CD4-positive, alpha-beta T cell (primary cell): ENCODE measurements around the gene ABHD5. TPM values are rescaled to one million over a fixed set of nuclear protein-coding genes. Genes with fewer than 3 reads are reported as not detected.
"Not testable (repeated sequence)": the region's sequence is repeated elsewhere in the genome, so short reads cannot be mapped to it uniquely, and the experiment has no call there.

ENCODE experiments used
- ATAC-seq: fragments of 200-7000 bp; cut with Tn5 transposase; one replicate; pipeline ENCODE4 v1.10.0; 2022; ENCODE audit warnings: mild to moderate bottlenecking; ENCODE audit not compliant: poor library complexity
- CTCF ChIA-PET: fragments of 350-600 bp; sonication (Branson Sonifier 250); formaldehyde crosslinking; loops from one replicate; lab custom pipeline; 2021; ENCODE audit warnings: antibody characterized with exemption, inconsistent platforms; lab: Charles Lee
- POLR2A ChIA-PET: fragments of 350-600 bp; sonication (Branson Sonifier 250); formaldehyde crosslinking; loops from one replicate; lab custom pipeline; 2021; ENCODE audit warnings: antibody characterized with exemption, inconsistent platforms; lab: Charles Lee
- DNase-seq, 14 experiments: peaks; one replicate each; pipeline ENCODE4 v3.0.0-alpha.2; 2013 to 2020; ENCODE audit warnings: mixed read lengths in 2 of 14
- H3K27ac ChIP-seq, 2 donors: one replicate each; pipeline versions ENCODE4 v1.5.1 to v1.7.0; 2013; ENCODE audit warnings: low read length in 2 of 2, low read depth in 1 of 2, mild to moderate bottlenecking in 1 of 2
- H3K27me3 ChIP-seq, 2 experiments: 1 replicate in 1 of 2; 2 replicates in 1 of 2; pipeline versions ENCODE4 v1.6.1 to v1.7.0; 2013; ENCODE audit warnings: low read length in 2 of 2, control low read depth in 1 of 2, mild to moderate bottlenecking in 1 of 2, moderate library complexity in 1 of 2; ENCODE audit not compliant: insufficient read depth in 2 of 2, control insufficient read depth in 1 of 2
- H3K36me3 ChIP-seq: one replicate; pipeline ENCODE4 v1.6.1; 2013; ENCODE audit warnings: low read length, control low read depth; ENCODE audit not compliant: insufficient read depth
- H3K4me1 ChIP-seq: one replicate; pipeline ENCODE4 v1.6.1; 2013; ENCODE audit warnings: low read length, control low read depth; ENCODE audit not compliant: insufficient read depth
- H3K4me3 ChIP-seq: one replicate; pipeline ENCODE4 v1.5.1; 2013; ENCODE audit warnings: mild to moderate bottlenecking, low read length, moderate library complexity
- H3K9me3 ChIP-seq, 2 experiments: 1 replicate in 1 of 2; 2 replicates in 1 of 2; pipeline versions ENCODE4 v1.6.1 to v1.7.0; 2013; ENCODE audit warnings: low read length in 2 of 2, mild to moderate bottlenecking in 2 of 2, control low read depth in 1 of 2, moderate library complexity in 1 of 2; ENCODE audit not compliant: control insufficient read depth in 1 of 2, insufficient read depth in 1 of 2
- H3K27ac Mint-ChIP-seq: one replicate; pipeline ENCODE4 v1.8.0; 2020; ENCODE audit warnings: mixed read lengths
- H3K27me3 Mint-ChIP-seq: one replicate; pipeline ENCODE4 v1.8.0; 2021; ENCODE audit warnings: mixed read lengths
- H3K36me3 Mint-ChIP-seq: one replicate; pipeline ENCODE4 v1.8.0; 2021; ENCODE audit warnings: low read depth, mixed read lengths
- H3K4me1 Mint-ChIP-seq: one replicate; pipeline ENCODE4 v1.8.0; 2021; ENCODE audit warnings: low read depth, mixed read lengths
- H3K4me3 Mint-ChIP-seq: one replicate; pipeline ENCODE4 v1.8.0; 2020; ENCODE audit warnings: mild to moderate bottlenecking, mixed read lengths
- H3K9me3 Mint-ChIP-seq: one replicate; pipeline ENCODE4 v1.8.0; 2020; ENCODE audit warnings: mixed read lengths
- intact Hi-C, 2 experiments: fragments of 100-400 bp; cut with DNase I in 1 of 2; cut with micrococcal nuclease in 1 of 2; formaldehyde crosslinking; loops; one replicate each; pipeline versions ENCODE4 v1.15.1 to v1.9.0; 2023 to 2025; cut with DNase I, micrococcal nuclease
- total RNA-seq, 174 experiments: library from RNA in 2 of 174; stranded (reverse) in 2 of 174; gene quantifications; one replicate each; pipeline ENCODE4 v1.2.3 and lab custom pipeline; 2021 to 2026
- TF ChIP-seq, protein P1 (sequence below): fragments of 200-600 bp; IDR thresholded peaks from one replicate; pipeline ENCODE4 v1.8.0; 2022; ENCODE audit warnings: antibody characterized with exemption, mild to moderate bottlenecking

Gene ABHD5
- total RNA-seq, 2 experiments from 2014 or later: 6.4 to 9.3 TPM

DNA sequence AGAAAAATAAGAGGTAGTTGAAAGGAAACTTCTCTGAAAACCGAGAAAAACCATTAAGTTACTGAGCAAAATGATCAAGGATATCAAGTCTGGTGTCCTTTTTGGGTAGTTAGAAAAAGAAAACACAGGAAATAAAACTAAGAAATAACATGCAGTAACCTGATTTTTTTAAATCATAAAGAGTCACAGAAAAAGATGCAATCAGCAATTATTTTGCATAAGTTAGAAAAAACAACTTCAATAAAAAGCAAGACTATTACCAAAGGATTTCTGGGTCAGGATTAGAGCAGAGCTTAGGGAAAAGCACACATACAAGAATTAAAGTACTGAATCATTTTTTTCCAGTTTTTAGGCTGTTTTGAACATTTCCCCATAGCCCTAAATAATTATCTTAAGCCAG, 40.4 kb upstream of the ABHD5 start:
- ChIA-PET CTCF (no interaction called here), POLR2A (no interaction called here)
- TF ChIP-seq, protein P1, sequence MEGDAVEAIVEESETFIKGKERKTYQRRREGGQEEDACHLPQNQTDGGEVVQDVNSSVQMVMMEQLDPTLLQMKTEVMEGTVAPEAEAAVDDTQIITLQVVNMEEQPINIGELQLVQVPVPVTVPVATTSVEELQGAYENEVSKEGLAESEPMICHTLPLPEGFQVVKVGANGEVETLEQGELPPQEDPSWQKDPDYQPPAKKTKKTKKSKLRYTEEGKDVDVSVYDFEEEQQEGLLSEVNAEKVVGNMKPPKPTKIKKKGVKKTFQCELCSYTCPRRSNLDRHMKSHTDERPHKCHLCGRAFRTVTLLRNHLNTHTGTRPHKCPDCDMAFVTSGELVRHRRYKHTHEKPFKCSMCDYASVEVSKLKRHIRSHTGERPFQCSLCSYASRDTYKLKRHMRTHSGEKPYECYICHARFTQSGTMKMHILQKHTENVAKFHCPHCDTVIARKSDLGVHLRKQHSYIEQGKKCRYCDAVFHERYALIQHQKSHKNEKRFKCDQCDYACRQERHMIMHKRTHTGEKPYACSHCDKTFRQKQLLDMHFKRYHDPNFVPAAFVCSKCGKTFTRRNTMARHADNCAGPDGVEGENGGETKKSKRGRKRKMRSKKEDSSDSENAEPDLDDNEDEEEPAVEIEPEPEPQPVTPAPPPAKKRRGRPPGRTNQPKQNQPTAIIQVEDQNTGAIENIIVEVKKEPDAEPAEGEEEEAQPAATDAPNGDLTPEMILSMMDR: no peak
- Histone ChIP-seq H3K4me1 (no peaks in the 10 kb centered on the region), H3K9me3 (no peaks in the 10 kb centered on the region), H3K27ac (no peak overlapping the region), H3K27me3 (no peaks in the 10 kb centered on the region), H3K4me3 (no peak overlapping the region), H3K36me3 (no peaks in the 10 kb centered on the region)
- no peaks in the 10 kb centered on the region for H3K36me3 Mint-ChIP-seq
- H3K9me3 Mint-ChIP-seq: no peaks in the 10 kb centered on the region
- no peaks in the 10 kb centered on the region for H3K4me1 Mint-ChIP-seq
- no peak overlapping the region for H3K27ac Mint-ChIP-seq
- no peak overlapping the region for H3K4me3 Mint-ChIP-seq
- ATAC-seq: no peak
- peaks cover 27% of the 10 kb centered on the region for H3K27me3 Mint-ChIP-seq
- intact Hi-C loops: no loop called here
- DNase-seq: no peak

DNA sequence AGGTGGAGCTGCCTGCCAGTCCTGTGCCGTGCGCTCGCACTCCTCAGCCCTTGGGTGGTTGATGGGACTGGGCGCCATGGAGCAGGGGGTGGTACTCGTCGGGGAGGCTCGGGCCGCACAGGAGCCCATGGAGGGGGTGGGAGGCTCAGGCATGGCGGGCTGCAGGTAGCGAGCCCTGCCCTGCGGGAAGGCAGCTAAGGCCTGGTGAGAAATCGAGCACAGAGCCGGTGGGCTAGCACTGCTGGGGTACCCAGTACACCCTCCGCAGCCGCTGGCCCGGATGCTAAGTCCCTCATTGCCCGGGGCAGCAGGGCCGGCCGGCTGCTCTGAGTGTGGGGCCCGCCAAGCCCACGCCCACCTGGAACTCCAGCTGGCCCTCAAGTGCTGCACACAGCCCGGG, 34.3 kb upstream of the ABHD5 start:
- POLR2A ChIA-PET, H3K4me3 ChIP-seq, DNase-seq, H3K27ac Mint-ChIP-seq, H3K4me1 Mint-ChIP-seq, H3K36me3 Mint-ChIP-seq, intact Hi-C loops, H3K27me3 Mint-ChIP-seq, H3K4me1 ChIP-seq, H3K36me3 ChIP-seq, H3K4me3 Mint-ChIP-seq, CTCF ChIA-PET, H3K9me3 Mint-ChIP-seq, H3K27me3 ChIP-seq, ATAC-seq, H3K27ac ChIP-seq: not testable (repeated sequence)
- H3K9me3 ChIP-seq: peaks cover 0 to 13% of the 10 kb centered on the region in 2 experiments

DNA sequence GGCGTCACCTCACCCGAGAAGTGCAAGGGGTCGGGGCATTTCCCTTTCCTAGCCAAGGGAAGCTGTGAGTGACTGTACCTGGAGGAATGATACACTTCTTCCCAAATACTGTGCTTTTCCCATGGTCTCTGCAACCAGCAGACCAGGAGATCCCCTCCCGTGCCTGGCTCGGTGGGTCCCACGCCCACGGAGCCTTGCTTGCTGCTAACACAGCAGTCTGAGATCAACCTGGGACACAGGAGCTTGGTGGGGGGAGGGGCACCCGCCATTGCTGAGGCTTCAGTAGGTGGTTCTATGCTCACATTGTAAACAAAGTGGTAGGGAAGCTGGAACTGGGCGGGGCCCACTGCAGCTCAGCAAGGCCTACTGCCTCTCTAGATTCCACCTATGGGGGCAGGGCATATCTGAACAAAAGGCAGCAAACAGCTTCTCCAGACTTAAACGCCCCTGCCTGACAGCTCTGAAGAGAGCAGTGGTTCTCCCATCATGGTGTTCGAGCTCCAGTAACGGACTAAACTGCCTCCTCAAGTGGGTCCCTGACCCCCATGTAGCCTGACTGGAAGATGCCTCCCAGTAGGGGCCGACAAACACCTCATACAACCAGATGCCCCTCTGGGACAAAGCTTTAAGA, 31.4 kb upstream of the ABHD5 start:
- no peak for ATAC-seq
- no peak for DNase-seq
- no peak overlapping the region for H3K27ac ChIP-seq
- H3K4me1 Mint-ChIP-seq: no peaks in the 10 kb centered on the region
- H3K27ac Mint-ChIP-seq: no peak overlapping the region
- no peaks in the 10 kb centered on the region for H3K36me3 ChIP-seq
- H3K9me3 ChIP-seq: peaks cover 0 to 13% of the 10 kb centered on the region in 2 experiments
- ChIA-PET CTCF (no interaction called here), POLR2A (no interaction called here)
- no peaks in the 10 kb centered on the region for H3K36me3 Mint-ChIP-seq
- no peak overlapping the region for H3K4me3 Mint-ChIP-seq
- H3K27me3 ChIP-seq: no peaks in the 10 kb centered on the region
- intact Hi-C loops: no loop called here
- TF ChIP-seq, protein P1: no peak
- no peaks in the 10 kb centered on the region for H3K4me1 ChIP-seq
- H3K9me3 Mint-ChIP-seq: peaks cover 5% of the 10 kb centered on the region
- no peak overlapping the region for H3K4me3 ChIP-seq
- peaks cover 9% of the 10 kb centered on the region for H3K27me3 Mint-ChIP-seq

DNA sequence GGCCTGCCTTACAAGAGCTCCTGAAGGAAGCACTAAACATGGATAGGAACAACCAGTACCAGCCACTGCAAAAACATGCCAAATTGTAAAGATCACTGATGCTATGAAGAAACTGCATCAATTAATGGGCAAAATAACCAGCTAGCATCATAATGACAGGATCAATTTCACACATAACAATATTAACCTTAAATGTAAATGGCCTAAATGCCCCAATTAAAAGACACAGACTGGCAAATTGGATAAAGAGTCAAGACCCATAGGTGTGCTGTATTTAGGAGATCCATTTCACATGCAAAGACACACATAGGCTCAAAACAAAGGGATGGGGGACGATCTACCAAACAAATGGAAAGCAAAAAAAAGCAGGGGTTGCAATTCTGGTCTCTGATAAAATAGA, 29.4 kb upstream of the ABHD5 start:
- CTCF ChIA-PET, H3K4me1 ChIP-seq, intact Hi-C loops, H3K9me3 Mint-ChIP-seq, H3K27me3 Mint-ChIP-seq, DNase-seq, H3K36me3 ChIP-seq, H3K27ac Mint-ChIP-seq, H3K4me3 Mint-ChIP-seq, H3K27me3 ChIP-seq, ATAC-seq, H3K4me3 ChIP-seq, H3K27ac ChIP-seq, H3K36me3 Mint-ChIP-seq, H3K4me1 Mint-ChIP-seq, POLR2A ChIA-PET: not testable (repeated sequence)
- peaks cover 0 to 10% of the 10 kb centered on the region in 2 experiments for H3K9me3 ChIP-seq

DNA sequence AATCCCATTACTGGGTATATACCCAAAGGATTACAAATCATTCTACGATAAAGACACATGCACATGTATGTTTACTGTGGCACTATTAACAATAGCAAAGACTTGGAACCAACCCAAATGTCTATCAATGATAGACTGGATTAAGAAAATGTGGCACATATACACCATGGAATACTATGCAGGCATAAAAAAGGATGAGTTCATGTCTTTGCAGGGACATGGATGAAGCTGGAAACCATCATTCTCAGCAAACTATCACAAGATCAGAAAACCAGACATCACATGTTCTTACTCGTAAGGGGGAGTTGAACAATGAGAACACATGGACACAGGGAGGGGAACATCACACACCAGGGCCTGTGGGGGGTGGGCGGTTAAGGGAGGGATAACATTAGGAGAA, 25.7 kb upstream of the ABHD5 start:
- H3K27me3 ChIP-seq, H3K4me3 Mint-ChIP-seq, H3K4me1 Mint-ChIP-seq, H3K27ac ChIP-seq, H3K4me1 ChIP-seq, H3K27ac Mint-ChIP-seq, POLR2A ChIA-PET, intact Hi-C loops, H3K36me3 ChIP-seq, DNase-seq, H3K36me3 Mint-ChIP-seq, CTCF ChIA-PET, H3K9me3 ChIP-seq, H3K4me3 ChIP-seq, H3K9me3 Mint-ChIP-seq, ATAC-seq: not testable (repeated sequence)
- peaks cover 25% of the 10 kb centered on the region for H3K27me3 Mint-ChIP-seq
